IPS-NIHi7 (cell line): ENCODE measurements around the gene CKMT1A.

Source experiments
- DNase-seq: peaks from one replicate; pipeline ENCODE4 v3.0.0; 2012; ENCODE audit warnings: mixed read lengths; ENCODE audit errors: extremely low spot score

The CKMT1A gene

DNA sequence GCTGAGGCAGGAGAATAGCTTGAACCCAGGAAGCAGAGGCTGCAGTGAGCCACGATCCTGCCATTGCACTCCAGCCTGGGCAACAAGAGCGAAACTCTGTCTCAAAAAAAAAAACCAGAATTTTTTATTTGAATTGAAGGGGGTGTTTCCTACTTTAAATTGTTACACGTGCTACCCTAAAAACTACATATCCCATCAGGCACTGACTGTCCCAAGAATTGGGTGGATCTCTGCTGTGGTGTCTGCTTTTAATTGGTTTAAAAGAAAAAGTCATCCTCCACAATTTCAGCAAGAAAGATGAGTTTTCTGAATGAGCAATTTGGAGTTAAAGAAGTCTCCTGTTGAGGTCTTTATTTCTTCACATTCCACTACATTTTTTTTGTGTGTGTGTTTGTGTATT lies 54.7 kb downstream of the CKMT1A start:
- no peak for DNase-seq
